SK-N-MC (cell line): ENCODE data around the gene ADTRP.

Source experiments
- EZH2 ChIP-seq: fragments of 200-600 bp; sonication (generic); IDR thresholded peaks from one replicate; pipeline ENCODE4 v1.6.1; 2017; ENCODE audit warnings: antibody characterized with exemption
- POLR2AphosphoS5 ChIP-seq: IDR thresholded peaks from 2 replicates; pipeline ENCODE4 v1.6.1; 2012; ENCODE audit warnings: mild to moderate bottlenecking, low read depth, low read length, borderline replicate concordance

DNA sequence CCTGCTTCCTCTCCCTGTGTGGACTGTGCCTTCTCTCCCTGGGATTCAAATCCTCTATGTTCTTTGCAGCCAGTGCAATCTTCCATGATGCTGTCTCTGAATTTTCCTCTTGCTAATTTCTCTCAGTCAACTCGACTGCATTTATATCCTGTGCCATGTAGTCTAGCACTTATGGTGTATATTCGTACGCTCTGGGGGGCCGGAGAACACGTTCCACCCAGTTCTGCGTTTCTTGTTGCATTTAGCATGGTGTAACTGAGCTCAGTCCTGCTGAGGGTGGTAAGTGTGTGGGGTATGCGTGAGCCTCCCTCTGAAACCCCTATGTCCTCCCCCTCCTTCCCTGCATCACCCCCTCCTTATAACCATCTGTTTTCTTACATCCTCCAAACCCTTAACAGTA is 42.0 kb downstream of the ADTRP start:
- TF ChIP-seq POLR2AphosphoS5 (no peak), EZH2 (no peak)
